HG02973 (cell line): ENCODE data around the gene C20orf204.

Experiments
- ATAC-seq: cut with Tn5 transposase; IDR thresholded peaks from one replicate; pipeline ENCODE4 v1.9.1; 2021; ENCODE audit warnings: moderate library complexity; ENCODE audit not compliant: unreplicated experiment

Gene C20orf204

DNA sequence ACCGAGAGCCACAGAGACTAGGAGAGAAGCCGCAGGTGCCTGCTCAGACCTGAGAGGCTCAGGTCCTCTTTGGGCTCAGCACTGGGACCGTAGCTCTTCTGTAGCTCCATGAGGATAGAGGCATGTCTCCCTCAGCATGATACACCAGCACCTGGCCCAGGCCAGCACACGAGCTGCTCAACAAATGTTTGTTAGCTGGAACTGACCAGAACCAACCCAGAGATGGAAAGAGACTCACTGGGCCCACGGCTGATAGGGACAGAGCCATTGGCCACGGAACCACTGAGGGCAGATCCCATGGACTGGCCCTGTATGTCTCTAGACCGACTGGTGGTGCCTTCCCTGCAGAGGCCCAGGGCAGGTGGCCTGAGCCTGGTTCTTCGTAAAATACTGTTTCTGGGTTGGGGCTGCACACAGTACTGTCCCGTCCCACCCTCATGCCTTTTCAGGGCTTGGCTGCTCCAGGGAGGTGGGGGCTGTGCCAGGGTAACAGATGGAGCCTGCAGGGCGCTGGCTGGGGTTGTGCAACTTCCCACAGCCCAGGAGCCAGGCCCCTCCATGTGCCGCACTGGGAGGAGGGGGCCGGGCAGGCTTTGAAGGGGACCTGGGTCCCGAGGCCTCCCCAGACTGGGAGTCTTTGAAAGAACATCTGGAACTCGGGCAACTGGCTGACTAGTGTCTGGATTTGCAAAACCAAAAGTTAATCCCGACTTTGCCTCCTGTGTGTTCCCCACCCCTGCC is 5.2 kb downstream of the C20orf204 start:
- no peak for ATAC-seq

DNA sequence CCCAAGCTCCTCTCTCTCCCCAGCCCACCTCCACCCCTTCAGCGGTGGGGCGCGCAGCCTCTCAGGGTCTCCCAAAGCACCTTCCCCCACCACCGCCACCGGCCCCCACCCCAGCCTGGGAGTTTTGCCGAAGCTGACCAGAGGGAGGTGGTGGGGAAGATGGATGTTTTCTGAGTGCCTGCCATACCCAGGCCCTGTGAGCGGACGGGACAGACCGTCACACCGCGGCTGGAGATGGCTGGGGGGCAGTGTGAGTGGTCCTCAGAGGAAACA is 5.7 kb downstream of the C20orf204 start:
- ATAC-seq, result no peak

DNA sequence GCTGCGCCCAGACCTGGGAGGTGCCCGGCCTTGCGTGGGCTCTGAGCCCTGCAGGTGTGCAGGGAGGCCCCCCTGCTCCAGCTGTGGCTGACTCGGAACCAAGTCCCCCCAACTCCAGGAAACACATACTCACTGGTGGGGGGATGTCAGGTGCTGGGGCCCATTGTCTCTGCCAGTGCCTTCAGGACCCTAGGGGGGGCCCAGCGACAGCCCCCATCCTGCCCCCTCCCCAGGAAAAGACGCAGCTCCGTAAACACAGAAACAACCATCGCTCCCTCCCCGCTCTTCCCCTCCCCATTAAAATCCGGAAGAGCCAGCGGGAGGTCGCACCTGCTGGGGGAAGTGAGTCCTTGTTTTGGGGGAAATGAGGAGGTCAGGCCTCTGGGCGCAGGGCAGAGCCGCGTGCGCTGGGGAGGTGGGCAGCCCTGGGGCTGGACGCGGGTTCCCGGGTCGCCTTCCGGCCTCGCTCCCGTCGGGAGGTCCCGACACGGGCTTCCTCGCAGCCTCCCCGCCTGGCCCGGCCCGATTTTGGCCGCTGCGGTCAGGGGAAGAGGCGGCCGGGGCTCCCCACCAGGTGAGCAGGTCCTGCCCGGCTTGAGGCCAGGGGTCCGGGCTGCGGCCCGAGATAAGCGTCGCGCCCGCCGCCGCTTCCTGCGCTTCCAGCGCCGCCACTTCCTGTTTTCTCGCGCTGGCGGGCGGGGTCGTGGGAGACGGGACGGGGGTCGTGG is 6.2 kb downstream of the C20orf204 start:
- ATAC-seq, result no peak

DNA sequence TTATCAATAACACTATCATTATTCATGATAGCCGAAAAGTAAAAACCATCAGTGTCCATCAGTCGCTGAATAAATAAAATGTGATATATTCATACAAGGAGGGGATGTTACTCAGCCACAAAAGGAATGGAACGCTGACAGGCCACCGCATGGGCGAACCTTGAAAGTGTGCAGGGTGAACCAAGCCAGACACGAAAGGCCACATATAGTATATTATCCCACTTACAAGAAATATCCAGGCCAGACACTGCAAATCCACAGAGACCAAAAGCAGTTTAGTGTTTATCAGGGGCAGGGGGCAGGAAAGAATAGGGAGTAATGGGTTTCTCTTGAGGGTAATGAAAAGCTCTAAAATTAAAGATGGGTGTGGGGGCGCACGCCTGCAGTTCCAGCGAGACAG is 7.8 kb downstream of the C20orf204 start:
- no peak for ATAC-seq

DNA sequence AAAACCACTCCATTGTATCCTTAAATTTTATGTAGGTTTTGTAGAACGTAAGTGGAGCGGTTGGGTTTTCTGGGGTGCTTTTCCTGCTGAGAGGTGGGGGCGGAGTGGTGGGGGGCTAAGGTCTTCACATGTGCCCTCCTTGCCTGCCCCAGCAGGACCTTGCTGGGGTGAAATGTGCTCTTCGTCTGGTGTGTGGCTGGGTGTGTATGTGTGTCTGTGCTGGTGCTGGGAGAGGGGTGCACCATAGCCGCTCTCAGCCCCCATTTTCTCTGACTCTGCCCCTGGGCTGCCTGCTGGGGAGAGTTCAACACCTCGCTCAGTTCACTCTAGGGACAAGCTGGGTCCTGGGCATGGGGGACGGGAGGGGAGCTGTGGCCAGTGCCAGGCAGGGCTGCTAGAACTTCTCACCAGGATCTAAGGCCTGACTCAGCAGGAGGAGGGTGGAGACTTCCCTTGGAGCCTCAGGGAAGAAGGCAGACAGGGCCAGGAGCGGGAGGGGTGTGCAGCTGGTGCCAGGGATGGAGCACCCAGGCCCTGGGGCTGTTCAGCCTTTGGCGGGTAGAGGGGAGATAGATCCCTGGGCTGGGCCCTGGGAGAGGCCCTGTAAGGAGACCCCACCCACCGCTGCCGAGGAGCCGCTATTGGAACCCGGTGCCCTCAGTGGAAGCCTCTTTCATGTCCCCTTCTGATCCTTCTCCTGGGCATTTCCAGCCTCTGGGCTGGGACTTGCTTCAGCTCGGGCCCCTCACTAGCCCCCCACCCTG is 8.7 kb downstream of the C20orf204 start:
- no peak for ATAC-seq

DNA sequence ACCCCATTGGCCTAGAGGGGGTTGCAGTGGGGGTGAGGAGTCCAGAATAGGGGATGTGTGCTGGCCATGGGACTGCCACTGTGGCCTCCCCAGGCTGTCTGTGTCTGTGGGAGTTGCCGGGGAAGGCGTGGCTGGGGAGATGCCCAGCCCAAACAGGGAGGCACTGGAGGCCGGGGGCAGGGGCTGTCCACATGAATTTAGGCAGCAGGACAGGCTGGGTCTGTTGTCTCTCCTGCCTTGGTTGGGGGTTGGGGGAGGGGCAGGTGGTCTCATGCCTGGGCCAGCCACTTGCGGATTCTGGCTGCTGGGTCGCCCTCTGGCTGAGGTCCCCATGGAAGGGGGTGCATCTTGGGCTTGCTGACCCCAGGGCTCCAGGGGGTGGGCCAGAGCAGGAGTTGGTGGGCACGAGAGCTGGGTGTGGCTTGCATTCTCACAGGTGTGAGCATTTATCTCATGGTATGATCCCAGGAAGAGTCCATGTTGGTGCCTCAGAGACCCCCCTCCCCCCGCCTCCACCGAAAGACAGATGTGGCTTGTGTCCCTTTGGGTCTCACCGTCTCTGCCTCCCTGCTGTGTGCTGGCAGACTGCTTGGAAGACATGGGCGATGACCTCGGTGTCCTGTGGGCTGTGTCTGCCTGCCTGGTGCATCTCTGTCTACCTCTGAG is 9.5 kb downstream of the C20orf204 start:
- ATAC-seq, result no peak

DNA sequence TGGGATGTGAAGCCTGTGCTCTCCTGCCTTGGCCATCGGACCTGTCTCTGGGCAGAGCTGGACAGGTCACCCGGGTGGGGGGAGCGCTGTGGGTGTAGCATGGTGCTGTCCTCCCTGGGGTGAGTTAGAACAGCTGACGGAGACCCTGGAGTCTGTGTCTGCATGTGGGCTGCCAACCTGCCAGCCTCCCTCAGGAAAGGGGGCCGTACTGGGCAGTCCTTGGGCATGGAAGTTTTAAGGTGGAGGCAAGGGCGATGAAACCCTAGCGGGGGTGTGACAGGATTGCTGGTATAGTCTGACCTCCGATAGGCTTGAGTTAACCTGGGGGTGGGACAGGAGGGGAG is 11.0 kb downstream of the C20orf204 start:
- ATAC-seq, result no peak

DNA sequence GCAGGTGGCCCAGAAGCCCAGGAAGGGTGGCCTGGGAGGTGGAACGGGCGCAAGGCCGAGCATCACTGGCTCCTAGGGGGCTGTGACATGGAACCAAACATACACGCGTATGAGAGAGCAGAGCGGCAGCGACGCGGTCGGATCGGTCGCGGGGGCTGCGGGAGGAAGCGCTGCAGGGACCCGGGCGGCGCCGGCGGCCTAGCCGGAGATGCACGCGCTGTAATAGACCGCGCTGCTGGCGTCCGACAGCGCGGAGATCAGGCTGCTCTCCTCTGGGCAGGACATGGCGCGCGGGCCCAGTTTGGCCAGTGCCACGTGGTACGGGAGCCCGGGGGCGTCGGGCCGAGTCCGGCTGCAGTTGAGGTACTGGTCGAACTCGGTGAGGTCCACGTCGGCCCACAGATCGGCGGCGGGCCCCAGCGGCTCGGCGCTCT is 12.0 kb downstream of the C20orf204 start:
- no peak for ATAC-seq

DNA sequence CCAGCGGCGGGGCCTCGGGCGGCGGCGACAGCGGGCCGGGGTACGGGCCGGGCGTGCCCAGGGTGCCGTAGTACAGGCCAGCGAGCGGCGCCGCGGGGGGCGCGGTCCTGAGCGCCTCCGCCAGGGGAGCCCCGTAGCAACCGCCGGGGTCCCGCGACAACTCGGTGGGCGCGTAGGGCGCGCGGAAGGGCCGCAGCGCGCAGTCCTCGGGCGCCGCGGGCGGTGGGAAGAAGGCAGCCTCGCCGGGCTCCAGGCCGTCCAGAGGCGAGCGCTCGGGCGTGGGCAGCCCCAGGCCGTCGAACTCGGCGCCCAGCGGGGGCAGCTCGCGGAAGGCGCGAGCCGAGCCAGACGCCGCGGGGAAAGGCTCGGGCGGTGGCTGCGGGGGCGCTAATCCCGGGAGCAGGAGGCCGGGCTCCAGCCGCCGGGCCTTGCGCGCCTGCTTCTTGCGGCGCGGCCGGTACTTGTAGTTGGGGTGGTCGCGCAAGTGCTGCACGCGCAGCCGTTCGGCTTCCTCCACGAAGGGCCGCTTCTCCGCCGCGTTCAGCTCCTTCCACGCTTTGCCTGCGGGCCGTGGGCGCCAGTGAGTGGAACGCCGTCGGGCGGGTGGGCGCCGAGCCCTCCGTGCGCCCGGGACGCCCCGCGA is 12.5 kb downstream of the C20orf204 start:
- ATAC-seq, result no peak

DNA sequence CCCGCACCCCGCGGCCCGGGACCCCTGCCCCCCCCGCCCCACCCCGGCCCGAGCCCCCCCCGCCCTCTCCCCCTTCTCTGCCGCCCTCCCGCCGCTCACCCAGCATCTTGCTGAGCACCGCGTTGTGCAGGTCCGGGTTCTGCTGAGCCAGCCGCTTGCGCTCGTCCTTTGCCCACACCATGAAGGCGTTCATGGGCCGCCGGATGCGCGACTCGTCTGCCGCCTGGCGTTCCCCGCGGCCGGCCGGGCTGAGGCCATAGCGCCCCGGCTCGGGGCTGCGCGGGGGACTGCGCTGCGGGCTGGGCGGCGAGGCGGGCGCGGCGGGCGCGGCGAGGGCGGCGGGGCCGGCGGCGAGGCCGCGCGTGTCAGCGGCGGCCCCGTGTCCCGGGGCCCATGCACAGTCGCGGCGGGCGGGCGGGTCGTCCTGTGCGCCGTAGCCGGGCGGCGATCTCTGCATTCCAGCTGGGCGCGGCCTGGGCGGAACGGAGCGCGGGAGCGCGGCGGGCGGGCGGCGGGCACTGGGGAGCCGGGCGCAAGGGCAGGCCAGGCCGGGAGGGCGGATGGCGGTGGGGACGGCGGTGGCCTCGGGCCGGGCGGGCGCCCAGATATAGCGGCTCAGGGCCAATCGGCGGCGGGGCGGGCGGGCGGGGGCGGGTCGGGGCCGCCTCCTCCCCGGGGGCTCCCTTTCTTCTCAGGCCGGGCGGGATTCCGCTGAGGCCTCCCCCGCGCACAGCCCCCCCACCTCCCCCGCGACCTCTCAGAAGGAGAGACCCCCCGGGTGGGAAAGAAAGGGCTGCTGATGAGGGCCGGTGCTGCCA is 13.3 kb downstream of the C20orf204 start, which contains the start of gene SOX18:
Gene SOX18 (minus strand): TSS at position 580 of the 818 bp plus-strand sequence. CDS start 123 bp downstream, at position 457.
- no peak for ATAC-seq

DNA sequence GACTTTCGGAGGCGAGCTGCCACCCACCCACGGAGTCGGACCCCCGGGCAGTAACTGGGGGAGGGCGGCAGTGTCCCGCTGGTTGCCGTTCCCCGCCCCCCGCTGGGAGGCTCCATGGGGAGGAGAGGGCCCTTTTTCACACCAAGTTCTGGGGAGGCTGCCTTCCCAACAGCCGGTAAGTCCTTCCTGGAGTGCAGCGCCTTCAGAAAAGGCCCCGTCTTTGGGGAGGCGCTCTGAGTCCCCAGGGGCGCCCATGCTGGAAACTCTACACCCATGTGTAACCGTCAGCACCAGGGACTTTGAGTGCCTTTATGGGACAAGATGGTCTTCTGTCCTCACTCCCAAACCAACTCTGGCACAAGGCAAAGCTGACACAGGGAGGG is 13.9 kb downstream of the C20orf204 start:
- no peak for ATAC-seq

DNA sequence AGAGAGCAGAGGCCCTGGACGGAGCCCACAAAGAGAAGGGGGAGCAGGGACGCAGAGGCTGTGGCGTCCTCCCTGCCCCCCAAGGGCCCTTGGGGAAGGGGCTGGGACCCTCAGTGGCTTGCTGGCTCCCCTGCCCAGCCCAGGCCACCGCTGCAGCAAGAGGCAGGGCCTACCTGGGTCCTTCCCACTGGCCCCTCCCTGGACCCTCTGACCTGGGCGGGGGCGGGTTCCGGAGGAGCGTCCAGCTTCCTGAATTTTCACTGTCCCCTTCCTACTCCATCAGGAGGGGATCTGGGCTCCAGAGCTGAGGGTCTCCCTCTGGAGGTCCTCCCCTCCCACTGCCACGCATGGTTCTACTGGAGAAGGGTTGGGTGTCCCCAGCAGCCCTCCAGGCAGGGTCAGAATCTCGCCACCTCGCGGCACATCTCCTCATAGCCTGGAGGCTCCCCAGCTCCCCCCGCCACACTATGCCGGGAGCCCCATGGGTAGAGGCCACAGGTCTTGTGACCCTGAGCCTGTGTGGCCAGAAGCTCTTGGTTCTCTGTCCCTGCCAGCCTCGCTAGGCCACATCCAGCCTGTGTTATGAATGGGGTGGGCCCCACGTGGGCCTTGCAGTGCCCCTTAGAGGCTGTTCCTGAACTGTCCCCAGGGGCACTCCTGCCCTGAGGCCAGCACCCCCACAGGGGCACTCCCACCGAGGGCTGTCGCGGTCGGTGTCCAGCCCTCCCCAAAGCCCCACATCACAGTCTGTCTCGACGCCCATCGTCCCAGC is 14.5 kb downstream of the C20orf204 start:
- ATAC-seq, result no peak

DNA sequence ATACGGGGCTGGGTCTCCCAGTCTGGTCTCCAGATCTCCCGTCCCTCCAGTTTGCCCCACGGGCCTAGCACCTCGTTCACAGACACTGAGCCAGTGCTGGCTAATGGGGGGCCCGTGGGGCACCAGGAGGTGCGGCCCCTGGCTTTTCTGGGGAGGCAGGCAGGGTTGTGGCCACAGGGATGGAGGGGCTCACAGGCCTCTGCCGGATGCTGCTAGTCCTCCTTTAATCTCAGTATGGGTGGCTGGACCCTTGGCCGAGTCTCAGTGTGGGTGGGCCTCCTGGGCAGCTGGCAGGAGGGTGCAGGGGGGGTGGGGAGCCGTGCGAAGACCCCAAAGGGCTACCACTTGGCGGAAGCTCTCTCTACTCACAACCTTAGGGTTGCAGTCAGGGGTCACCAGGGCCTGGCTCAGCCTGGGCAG is 15.1 kb downstream of the C20orf204 start:
- ATAC-seq, result no peak

DNA sequence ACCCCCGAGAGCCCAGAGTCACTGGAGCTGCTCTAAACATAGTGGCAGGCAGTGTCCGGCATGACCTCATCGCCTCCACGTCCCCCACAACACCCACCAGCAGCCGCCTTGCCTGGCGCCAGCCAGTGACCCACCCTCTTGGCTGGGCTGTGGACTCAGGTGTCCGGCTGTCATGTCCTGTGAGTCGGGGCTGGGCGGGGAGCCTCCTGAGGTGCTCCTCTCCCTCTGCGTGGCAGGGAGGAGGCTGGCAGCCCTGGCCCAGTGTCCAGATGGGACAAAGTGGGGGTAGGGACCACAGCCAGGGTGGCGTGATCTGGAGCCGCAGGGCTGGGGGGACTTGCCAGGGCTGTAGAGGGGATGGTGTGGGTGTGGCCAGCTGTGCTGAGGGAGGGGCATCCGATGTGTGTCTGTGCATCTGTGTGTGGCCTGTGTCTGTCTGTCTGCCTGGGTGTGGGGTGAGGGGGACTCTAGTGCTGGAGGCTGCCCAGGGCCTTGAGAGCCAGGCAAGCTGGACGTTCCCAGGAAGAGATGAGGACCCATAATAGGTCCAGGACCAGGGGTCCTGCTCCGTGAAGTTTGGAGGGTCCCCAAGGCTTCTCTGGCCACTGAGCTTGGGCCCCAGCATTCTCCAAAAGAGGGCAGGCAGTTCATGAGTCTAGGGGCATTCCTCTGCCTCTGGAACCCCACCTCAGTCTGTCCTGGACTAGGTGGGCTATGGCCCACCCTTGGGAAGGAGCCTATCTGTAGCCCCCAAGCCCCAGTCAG is 15.8 kb downstream of the C20orf204 start:
- ATAC-seq, result no peak

DNA sequence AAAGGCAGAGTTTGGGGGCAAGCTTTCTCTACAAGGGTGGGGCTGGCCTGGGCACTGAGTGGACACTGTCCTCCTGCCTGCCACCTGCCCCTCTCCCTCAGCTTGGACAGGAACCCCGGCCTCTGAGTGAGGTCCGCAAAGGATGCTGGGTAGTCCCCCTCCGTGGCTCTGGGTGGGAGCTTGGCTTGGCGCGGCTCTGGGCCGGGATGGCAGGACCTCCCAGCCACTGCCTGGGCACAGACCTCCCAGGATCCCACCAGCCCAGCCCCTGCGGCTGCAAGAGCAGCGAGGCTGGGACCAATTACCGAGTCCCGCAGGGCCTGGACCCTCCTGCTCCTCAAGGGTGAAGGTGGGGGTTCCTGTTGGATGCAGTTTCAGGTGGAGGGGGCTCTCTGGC is 16.3 kb downstream of the C20orf204 start:
- ATAC-seq, result no peak

DNA sequence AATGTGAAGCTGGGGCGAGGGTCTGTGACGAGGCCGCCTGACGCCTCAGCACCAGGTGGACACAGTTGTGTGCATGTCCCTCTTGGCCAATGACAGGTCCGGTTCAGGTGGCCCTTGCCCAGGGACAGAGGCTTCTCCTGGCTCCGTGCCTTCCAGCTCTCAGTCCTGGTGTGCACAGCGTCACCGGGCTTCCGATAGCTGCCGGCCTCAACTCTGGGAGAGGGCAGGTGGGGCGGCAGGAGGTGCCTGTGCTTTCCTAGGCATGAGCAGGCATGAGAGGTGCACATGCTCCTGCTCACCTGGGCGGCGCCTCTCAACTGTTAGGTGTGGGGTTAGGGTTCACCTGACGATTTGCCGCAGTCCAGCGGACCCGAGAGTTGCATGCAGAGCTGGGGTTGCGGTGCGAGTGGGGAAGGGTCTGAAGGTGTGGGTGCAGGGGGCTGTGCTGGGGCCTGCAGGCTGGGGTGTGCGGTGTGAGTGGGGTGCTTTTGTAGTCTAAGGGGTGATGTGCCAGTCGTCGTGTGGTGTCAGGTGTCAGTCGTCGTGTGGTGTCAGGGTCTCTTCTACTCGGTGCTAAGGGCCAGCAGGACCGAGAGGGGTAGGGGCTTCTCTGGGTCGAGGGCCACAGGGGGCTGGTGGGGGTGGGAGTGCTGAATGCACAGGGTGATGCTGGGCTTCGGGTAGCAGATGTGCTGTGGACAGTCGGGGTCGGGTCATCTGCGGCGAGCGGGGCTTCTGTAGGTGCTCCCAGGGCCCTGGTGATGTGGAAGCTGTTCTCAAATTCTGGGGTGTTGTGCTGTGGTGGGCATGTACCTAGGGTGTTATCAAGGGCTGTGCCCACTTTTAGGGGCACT is 17.2 kb downstream of the C20orf204 start:
- ATAC-seq, result no peak

DNA sequence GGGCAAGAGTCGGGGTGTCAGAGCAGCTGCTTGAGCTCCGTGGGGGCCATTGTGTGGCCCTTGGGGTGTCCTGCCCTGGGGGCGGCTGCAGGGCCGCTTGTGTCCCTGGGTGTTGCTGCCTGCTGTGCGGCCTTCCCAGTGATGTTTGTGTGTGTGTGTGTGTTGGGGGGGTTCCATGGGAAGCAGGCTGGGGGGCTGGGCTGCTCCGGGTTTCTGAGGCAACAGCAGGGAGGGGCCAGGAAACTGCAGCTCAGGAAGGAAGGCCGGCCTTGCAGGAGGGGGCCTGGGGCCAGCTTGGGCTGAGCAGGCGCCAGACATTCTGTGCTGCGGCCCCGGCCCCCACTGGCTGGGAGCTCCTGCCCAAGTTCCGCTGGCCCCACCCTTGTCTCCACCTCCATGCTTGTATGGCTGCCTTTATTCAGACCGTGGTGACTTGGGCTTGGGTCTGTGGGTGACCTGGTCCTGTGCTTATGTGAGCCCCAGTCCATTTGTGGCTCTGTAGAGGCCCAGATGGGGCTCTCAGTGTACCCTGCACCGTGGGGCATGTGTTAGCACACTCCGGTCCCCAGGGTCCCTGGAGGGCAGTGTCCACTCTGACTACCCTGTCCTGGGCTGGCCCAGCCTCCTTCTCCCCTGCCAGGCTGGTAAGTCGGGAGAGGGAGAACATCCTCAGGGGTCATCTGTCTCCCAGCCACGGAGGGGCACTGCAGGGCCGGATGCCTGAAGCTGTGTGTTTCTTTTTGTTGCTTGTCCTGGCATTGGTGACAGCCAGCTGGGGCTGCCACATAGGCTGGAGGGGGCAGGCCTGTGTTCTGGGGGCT is 18.1 kb downstream of the C20orf204 start:
- ATAC-seq, result no peak
